ENCODE measurements around the gene AGPAT2.

AGPAT2 gene

GRCh38 chr9:136700959-136701667 lies 13.9 kb upstream of the AGPAT2 start:
- no peaks in the 10 kb centered on the region for H3K9me3 Mint-ChIP-seq
- peaks cover 93% of the 10 kb centered on the region for H3K27me3 Mint-ChIP-seq
- no peaks in the 10 kb centered on the region for H3K36me3 Mint-ChIP-seq
- H3K27ac Mint-ChIP-seq, result peak overlapping the region; percentile 87
- CTCF ChIA-PET, result interaction anchor here (0.6 to 2.0 kb wide), 5 partner anchors 26 to 37 kb away, joined by 3 to 5 read pairs (median 4); no protein-coding TSS in a partner anchor
- H3K4me3 Mint-ChIP-seq, result peak overlapping the region; percentile 64
- peak; percentile 69 for DNase-seq
- peaks cover 20% of the 10 kb centered on the region for H3K4me1 Mint-ChIP-seq

GRCh38 chr9:136700304-136700703 lies 13.0 kb upstream of the AGPAT2 start:
- Mint-ChIP-seq H3K9me3 (no peaks in the 10 kb centered on the region), H3K4me1 (peaks cover 20% of the 10 kb centered on the region), H3K27me3 (peaks cover 93% of the 10 kb centered on the region), H3K36me3 (no peaks in the 10 kb centered on the region), H3K4me3 (no peak overlapping the region), H3K27ac (peak overlapping the region; percentile 34)
- no peak for DNase-seq
- CTCF ChIA-PET, result interaction anchor here (0.9 to 2.0 kb wide), 4 partner anchors 27 to 36 kb away, joined by 3 to 5 read pairs (median 4); no protein-coding TSS in a partner anchor

- H3K4me3 Mint-ChIP-seq, result no peak overlapping the region
- H3K27ac Mint-ChIP-seq, result no peak overlapping the region
- H3K36me3 Mint-ChIP-seq, result no peaks in the 10 kb centered on the region
- H3K27me3 Mint-ChIP-seq, result peaks cover 89% of the 10 kb centered on the region
- peaks cover 20% of the 10 kb centered on the region for H3K4me1 Mint-ChIP-seq
- CTCF ChIA-PET, result interaction anchor here (2.0 kb wide), 1 partner anchor 31 kb away, joined by 4 read pairs; no protein-coding TSS in a partner anchor
- no peak for DNase-seq
- no peaks in the 10 kb centered on the region for H3K9me3 Mint-ChIP-seq
Observed at GRCh38 chr9:136698635-136699246, 11.5 kb upstream of the AGPAT2 start.

GRCh38 chr9:136697821-136698526 lies 10.7 kb upstream of the AGPAT2 start:
- H3K27ac Mint-ChIP-seq, result no peak overlapping the region
- H3K4me3 Mint-ChIP-seq, result no peak overlapping the region
- H3K27me3 Mint-ChIP-seq, result peaks cover 87% of the 10 kb centered on the region
- H3K36me3 Mint-ChIP-seq, result no peaks in the 10 kb centered on the region
- no peaks in the 10 kb centered on the region for H3K9me3 Mint-ChIP-seq
- CTCF ChIA-PET, result interaction anchor here (2.2 kb wide), 1 partner anchor 26 kb away, joined by 7 read pairs; no protein-coding TSS in a partner anchor
- no peak for DNase-seq
- H3K4me1 Mint-ChIP-seq, result peaks cover 20% of the 10 kb centered on the region

GRCh38 chr9:136697146-136697820 lies 10.0 kb upstream of the AGPAT2 start:
- DNase-seq, result no peak
- Mint-ChIP-seq H3K4me1 (peaks cover 19% of the 10 kb centered on the region), H3K9me3 (no peaks in the 10 kb centered on the region), H3K27ac (no peak overlapping the region), H3K36me3 (no peaks in the 10 kb centered on the region), H3K27me3 (peaks cover 87% of the 10 kb centered on the region), H3K4me3 (no peak overlapping the region)
- CTCF ChIA-PET, result interaction anchor here (2.2 kb wide), 1 partner anchor 25 kb away, joined by 7 read pairs; no protein-coding TSS in a partner anchor

GRCh38 chr9:136696502-136696901 lies 9.2 kb upstream of the AGPAT2 start:
- DNase-seq, result no peak
- H3K36me3 Mint-ChIP-seq, result no peaks in the 10 kb centered on the region
- H3K4me3 Mint-ChIP-seq, result no peak overlapping the region
- H3K9me3 Mint-ChIP-seq, result no peaks in the 10 kb centered on the region
- H3K27me3 Mint-ChIP-seq, result peaks cover 83% of the 10 kb centered on the region
- H3K4me1 Mint-ChIP-seq, result peaks cover 15% of the 10 kb centered on the region
- H3K27ac Mint-ChIP-seq, result no peak overlapping the region
- CTCF ChIA-PET, result interaction anchor here (2.2 kb wide), 1 partner anchor 24 kb away, joined by 7 read pairs; no protein-coding TSS in a partner anchor

- Mint-ChIP-seq H3K9me3 (no peaks in the 10 kb centered on the region), H3K4me1 (peaks cover 9% of the 10 kb centered on the region), H3K27ac (no peak overlapping the region), H3K36me3 (no peaks in the 10 kb centered on the region), H3K27me3 (peaks cover 81% of the 10 kb centered on the region), H3K4me3 (no peak overlapping the region)
- CTCF ChIA-PET, result interaction anchor here (2.2 kb wide), 1 partner anchor 24 kb away, joined by 7 read pairs; no protein-coding TSS in a partner anchor
- no peak for DNase-seq
Observed at GRCh38 chr9:136695955-136696354, 8.7 kb upstream of the AGPAT2 start.

- Mint-ChIP-seq H3K36me3 (no peaks in the 10 kb centered on the region), H3K9me3 (no peaks in the 10 kb centered on the region), H3K27me3 (peaks cover 78% of the 10 kb centered on the region), H3K27ac (no peak overlapping the region), H3K4me1 (peaks cover 4% of the 10 kb centered on the region), H3K4me3 (no peak overlapping the region)
- CTCF ChIA-PET, result interaction anchor here (1.1 to 2.2 kb wide), 2 partner anchors 20 to 23 kb away, joined by 3 to 7 read pairs; no protein-coding TSS in a partner anchor
- no peak for DNase-seq
Observed at GRCh38 chr9:136695435-136695895, 8.2 kb upstream of the AGPAT2 start.

- H3K36me3 Mint-ChIP-seq, result no peaks in the 10 kb centered on the region
- no peaks in the 10 kb centered on the region for H3K4me1 Mint-ChIP-seq
- CTCF ChIA-PET, result interaction anchor here (1.1 kb wide), 1 partner anchor 21 kb away, joined by 3 read pairs; no protein-coding TSS in a partner anchor
- no peak for DNase-seq
- H3K4me3 Mint-ChIP-seq, result no peak overlapping the region
- H3K27ac Mint-ChIP-seq, result no peak overlapping the region
- peaks cover 78% of the 10 kb centered on the region for H3K27me3 Mint-ChIP-seq
- no peaks in the 10 kb centered on the region for H3K9me3 Mint-ChIP-seq
Observed at GRCh38 chr9:136694872-136695247, 7.6 kb upstream of the AGPAT2 start.

GRCh38 chr9:136694163-136694871 lies 7.1 kb upstream of the AGPAT2 start:
- H3K36me3 Mint-ChIP-seq, result no peaks in the 10 kb centered on the region
- peaks cover 78% of the 10 kb centered on the region for H3K27me3 Mint-ChIP-seq
- DNase-seq, result peak; percentile 42
- CTCF ChIA-PET, result interaction anchor here (1.1 kb wide), 1 partner anchor 21 kb away, joined by 3 read pairs; no protein-coding TSS in a partner anchor
- no peaks in the 10 kb centered on the region for H3K4me1 Mint-ChIP-seq
- no peaks in the 10 kb centered on the region for H3K9me3 Mint-ChIP-seq
- no peak overlapping the region for H3K4me3 Mint-ChIP-seq
- no peak overlapping the region for H3K27ac Mint-ChIP-seq

- Mint-ChIP-seq H3K4me3 (no peak overlapping the region), H3K36me3 (no peaks in the 10 kb centered on the region), H3K9me3 (no peaks in the 10 kb centered on the region), H3K27ac (no peak overlapping the region), H3K4me1 (no peaks in the 10 kb centered on the region), H3K27me3 (peaks cover 79% of the 10 kb centered on the region)
- CTCF ChIA-PET, result no interaction called here
- no peak for DNase-seq
Observed at GRCh38 chr9:136693490-136694162, 6.4 kb upstream of the AGPAT2 start.

- H3K9me3 Mint-ChIP-seq, result no peaks in the 10 kb centered on the region
- H3K4me3 Mint-ChIP-seq, result no peak overlapping the region
- H3K36me3 Mint-ChIP-seq, result no peaks in the 10 kb centered on the region
- CTCF ChIA-PET, result no interaction called here
- H3K27ac Mint-ChIP-seq, result no peak overlapping the region
- H3K4me1 Mint-ChIP-seq, result no peaks in the 10 kb centered on the region
- DNase-seq, result no peak
- H3K27me3 Mint-ChIP-seq, result peaks cover 79% of the 10 kb centered on the region
Observed at GRCh38 chr9:136693135-136693489, 5.9 kb upstream of the AGPAT2 start.

Data from activated naive CD4-positive, alpha-beta T cell treated with anti-CD3 and anti-CD28 coated beads, Interleukin-2, amount 10 ng/mL, durations not matched to agents 7 days and 5 days (primary cell).